Measurements from ENCODE around the gene SHOC2. TPM values are rescaled to one million over a fixed set of nuclear protein-coding genes. Genes with fewer than 3 reads are reported as not detected.
"Not testable (repeated sequence)": the region's sequence is repeated elsewhere in the genome, so short reads cannot be mapped to it uniquely, and the experiment has no call there.

Gene SHOC2
- total RNA-seq, 1 donor from 2014 or later = 24.4 TPM

GRCh38 chr10:110910138-110910537 is 9.3 kb upstream of the SHOC2 start:
- no peak for TF ChIP-seq CTCF (IDR thresholded peaks at IDR 0.05; ENCODE audit: insufficient read depth, low read length, poor library complexity, severe bottlenecking)
- Histone ChIP-seq H3K27me3 (ENCODE audit: control insufficient read depth, insufficient read depth, low read length) (no peaks in the 10 kb centered on the region), H3K36me3 (ENCODE audit: control insufficient read depth, insufficient read depth, low read length) (no peaks in the 10 kb centered on the region), H3K4me3 (ENCODE audit: low read depth, low read length) (no peak overlapping the region)
- no peak for DNase-seq (ENCODE audit: low read depth)

- TF ChIP-seq CTCF (IDR thresholded peaks at IDR 0.05; ENCODE audit: insufficient read depth, low read length, poor library complexity, severe bottlenecking) = no peak
- no peak for DNase-seq (ENCODE audit: low read depth)
These were observed 7.0 kb upstream of the SHOC2 start for GRCh38 chr10:110912374-110912773.

GRCh38 chr10:110914431-110914830 is 5.0 kb upstream of the SHOC2 start:
- Histone ChIP-seq H3K27me3 (ENCODE audit: control insufficient read depth, insufficient read depth, low read length) (no peaks in the 10 kb centered on the region), H3K4me3 (ENCODE audit: low read depth, low read length) (no peak overlapping the region), H3K36me3 (ENCODE audit: control insufficient read depth, insufficient read depth, low read length) (no peaks in the 10 kb centered on the region)
- TF ChIP-seq CTCF (IDR thresholded peaks at IDR 0.05; ENCODE audit: insufficient read depth, low read length, poor library complexity, severe bottlenecking) = no peak
- no peak for DNase-seq (ENCODE audit: low read depth)

More at GRCh38 chr10:110912374-110912773, 7.0 kb upstream of the SHOC2 start:
- Histone ChIP-seq H3K4me3 (ENCODE audit: low read depth, low read length) (no peak overlapping the region), H3K27me3 (ENCODE audit: control insufficient read depth, insufficient read depth, low read length) (no peaks in the 10 kb centered on the region), H3K36me3 (ENCODE audit: control insufficient read depth, insufficient read depth, low read length) (no peaks in the 10 kb centered on the region)

GRCh38 chr10:110915035-110915434 is 4.4 kb upstream of the SHOC2 start:
- no peak for TF ChIP-seq CTCF (IDR thresholded peaks at IDR 0.05; ENCODE audit: insufficient read depth, low read length, poor library complexity, severe bottlenecking)
- no peak for DNase-seq (ENCODE audit: low read depth)
- H3K4me3 ChIP-seq (ENCODE audit: low read depth, low read length) = no peak overlapping the region
- H3K36me3 ChIP-seq (ENCODE audit: control insufficient read depth, insufficient read depth, low read length) = no peaks in the 10 kb centered on the region
- H3K27me3 ChIP-seq (ENCODE audit: control insufficient read depth, insufficient read depth, low read length) = no peaks in the 10 kb centered on the region

- not testable (repeated sequence) for H3K4me3 ChIP-seq (ENCODE audit: low read depth, low read length); H3K36me3 ChIP-seq (ENCODE audit: control insufficient read depth, insufficient read depth, low read length); DNase-seq (ENCODE audit: low read depth); H3K27me3 ChIP-seq (ENCODE audit: control insufficient read depth, insufficient read depth, low read length)
These were observed 3.8 kb upstream of the SHOC2 start for GRCh38 chr10:110915600-110915999.

GRCh38 chr10:110916554-110917346 is 2.7 kb upstream of the SHOC2 start:
- Histone ChIP-seq H3K27me3 (ENCODE audit: control insufficient read depth, insufficient read depth, low read length) (no peaks in the 10 kb centered on the region), H3K36me3 (ENCODE audit: control insufficient read depth, insufficient read depth, low read length) (no peaks in the 10 kb centered on the region), H3K4me3 (ENCODE audit: low read depth, low read length) (no peak overlapping the region)
- DNase-seq (ENCODE audit: low read depth) = no peak
- TF ChIP-seq CTCF (IDR thresholded peaks at IDR 0.05; ENCODE audit: insufficient read depth, low read length, poor library complexity, severe bottlenecking) = no peak

Data from kidney epithelial cell (primary cell).